ENCODE data around the gene BMPR1A. TPM values are rescaled to one million over a fixed set of nuclear protein-coding genes. Genes with fewer than 3 reads are reported as not detected.

Gene BMPR1A
- total RNA-seq, 5 donors from 2014 or later (not counting 1 experiment from before 2014, with no cell fraction given), result 7.8 to 15.0 (median 11.4) TPM

DNA sequence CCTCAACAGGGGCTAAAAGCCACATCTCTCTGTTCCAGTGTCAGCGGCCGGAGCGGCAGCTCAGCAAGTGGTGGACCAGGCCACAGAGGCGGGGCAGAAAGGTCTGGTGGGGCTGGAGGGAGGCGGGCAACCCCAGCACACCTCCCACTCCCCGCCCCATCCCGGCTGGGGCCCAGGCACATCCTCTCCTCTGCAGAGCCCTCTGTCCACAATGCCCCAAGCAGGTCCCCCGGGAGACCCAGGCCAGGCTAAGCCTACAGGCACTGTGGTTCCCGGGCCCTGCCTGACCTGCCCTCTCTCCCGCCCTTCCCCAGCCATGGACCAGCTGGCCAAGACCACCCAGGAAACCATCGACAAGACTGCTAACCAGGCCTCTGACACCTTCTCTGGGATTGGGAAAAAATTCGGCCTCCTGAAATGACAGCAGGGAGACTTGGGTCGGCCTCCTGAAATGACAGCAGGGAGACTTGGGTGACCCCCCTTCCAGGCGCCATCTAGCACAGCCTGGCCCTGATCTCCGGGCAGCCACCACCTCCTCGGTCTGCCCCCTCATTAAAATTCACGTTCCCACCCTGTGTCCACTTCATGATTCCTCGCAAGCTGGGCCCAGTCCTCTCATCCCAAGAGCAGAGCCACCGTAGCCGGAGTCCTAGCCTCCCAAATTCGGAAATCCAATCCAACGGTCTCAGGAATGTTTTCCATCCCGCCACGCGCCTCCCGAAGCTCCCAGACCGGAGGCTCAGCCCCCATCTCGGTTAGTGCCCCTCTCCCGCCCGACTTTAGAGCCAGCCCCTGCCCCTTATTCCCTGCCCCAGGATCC lies 214.0 kb downstream of the BMPR1A start:
- ChIA-PET CTCF (interaction anchor here (1.0 to 2.8 kb wide), 2 partner anchors 30 to 31 kb away, joined by 3 to 8 read pairs; no protein-coding TSS in a partner anchor), POLR2A (interaction anchor here (0.5 to 0.6 kb wide), 2 partner anchors 11 to 113 kb away, joined by 4 to 7 read pairs; no protein-coding TSS in a partner anchor)
- peak overlapping the region; percentile 61 to 72 for H3K4me3 ChIP-seq (ENCODE audit: control insufficient read depth in 1 of 2, extremely low read depth in 1 of 2, low read length in 1 of 2)
- peaks cover 4 to 24% of the 10 kb centered on the region in 2 experiments for H3K27me3 ChIP-seq (replicated peaks in 1 of 2; ENCODE audit: control insufficient read depth in 2 of 2, extremely low read depth in 1 of 2, insufficient read depth in 2 of 2, low read length in 1 of 2)
- 57% methylated on average over 26 of the region's 30 CpGs for WGBS (ENCODE audit: insufficient coverage)
- DNase-seq (peak in 1 of 35 experiments; percentile 15), ATAC-seq (replicated peaks in 1 of 4) (no peak)
- Mint-ChIP-seq H3K9me3 (no peaks in the 10 kb centered on the region), H3K27ac (peak overlapping the region; percentile 78 to 85), H3K36me3 (no peaks in the 10 kb centered on the region), H3K4me3 (peak overlapping the region; percentile 77 to 86 (median 80)), H3K27me3 (no peaks in the 10 kb centered on the region), H3K4me1 (peaks cover 41 to 56% (median 49%) of the 10 kb centered on the region in 3 donors)
- no peaks in the 10 kb centered on the region for H3K36me3 ChIP-seq (ENCODE audit: control insufficient read depth in 2 of 2, extremely low read depth in 1 of 2, insufficient read depth in 1 of 2, low read length in 1 of 2)
- peak overlapping the region; percentile 93 for H3K27ac ChIP-seq (ENCODE audit: low read length)
- H3K4me1 ChIP-seq (ENCODE audit: control insufficient read depth in 1 of 2, extremely low read depth in 1 of 2, insufficient read depth in 2 of 2, low read length in 2 of 2), result peaks cover 7 to 67% of the 10 kb centered on the region in 2 experiments
- H3K9me3 ChIP-seq, result no peaks in the 10 kb centered on the region

DNA sequence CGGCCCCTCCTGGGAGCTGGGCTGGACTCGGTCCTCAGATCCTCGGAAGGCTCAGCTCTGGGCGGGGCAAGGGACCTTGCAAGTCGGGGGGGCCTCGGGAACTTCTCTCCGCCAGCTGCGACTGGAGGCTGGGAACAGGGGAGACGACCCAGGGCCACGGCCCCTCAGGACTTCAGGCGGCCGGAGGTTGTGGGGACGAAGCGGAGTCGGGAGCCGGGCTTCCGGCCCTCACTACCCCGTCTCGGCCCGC lies 214.5 kb downstream of the BMPR1A start:
- ATAC-seq (replicated peaks in 1 of 4) (no peak), DNase-seq (no peak)
- WGBS (ENCODE audit: insufficient coverage), result 0% methylated on average over 17 of the region's 20 CpGs
- Histone ChIP-seq H3K9me3 (no peaks in the 10 kb centered on the region), H3K4me3 (ENCODE audit: control insufficient read depth in 1 of 2, extremely low read depth in 1 of 2, low read length in 1 of 2) (peak overlapping the region; percentile 61 to 72), H3K27ac (ENCODE audit: low read length) (peak overlapping the region; percentile 93), H3K36me3 (ENCODE audit: control insufficient read depth in 2 of 2, extremely low read depth in 1 of 2, insufficient read depth in 1 of 2, low read length in 1 of 2) (no peaks in the 10 kb centered on the region), H3K4me1 (ENCODE audit: control insufficient read depth in 1 of 2, extremely low read depth in 1 of 2, insufficient read depth in 2 of 2, low read length in 2 of 2) (peaks cover 7 to 62% of the 10 kb centered on the region in 2 experiments), H3K27me3 (replicated peaks in 1 of 2; ENCODE audit: control insufficient read depth in 2 of 2, extremely low read depth in 1 of 2, insufficient read depth in 2 of 2, low read length in 1 of 2) (peaks cover 4 to 24% of the 10 kb centered on the region in 2 experiments)
- no peaks in the 10 kb centered on the region for H3K9me3 Mint-ChIP-seq
- peak overlapping the region; percentile 78 to 85 for H3K27ac Mint-ChIP-seq
- CTCF ChIA-PET, result interaction anchor here in 1 of 2 donors (1.0 kb wide), 1 partner anchor 31 kb away, joined by 3 read pairs; no protein-coding TSS in a partner anchor
- H3K27me3 Mint-ChIP-seq, result no peaks in the 10 kb centered on the region
- H3K4me3 Mint-ChIP-seq, result peak overlapping the region; percentile 77 to 86 (median 80)
- H3K36me3 Mint-ChIP-seq, result no peaks in the 10 kb centered on the region
- POLR2A ChIA-PET, result interaction anchor here in 1 of 2 donors (0.6 kb wide), 1 partner anchor 112 kb away, joined by 7 read pairs; no protein-coding TSS in a partner anchor
- H3K4me1 Mint-ChIP-seq, result peaks cover 35 to 51% (median 45%) of the 10 kb centered on the region in 3 donors

DNA sequence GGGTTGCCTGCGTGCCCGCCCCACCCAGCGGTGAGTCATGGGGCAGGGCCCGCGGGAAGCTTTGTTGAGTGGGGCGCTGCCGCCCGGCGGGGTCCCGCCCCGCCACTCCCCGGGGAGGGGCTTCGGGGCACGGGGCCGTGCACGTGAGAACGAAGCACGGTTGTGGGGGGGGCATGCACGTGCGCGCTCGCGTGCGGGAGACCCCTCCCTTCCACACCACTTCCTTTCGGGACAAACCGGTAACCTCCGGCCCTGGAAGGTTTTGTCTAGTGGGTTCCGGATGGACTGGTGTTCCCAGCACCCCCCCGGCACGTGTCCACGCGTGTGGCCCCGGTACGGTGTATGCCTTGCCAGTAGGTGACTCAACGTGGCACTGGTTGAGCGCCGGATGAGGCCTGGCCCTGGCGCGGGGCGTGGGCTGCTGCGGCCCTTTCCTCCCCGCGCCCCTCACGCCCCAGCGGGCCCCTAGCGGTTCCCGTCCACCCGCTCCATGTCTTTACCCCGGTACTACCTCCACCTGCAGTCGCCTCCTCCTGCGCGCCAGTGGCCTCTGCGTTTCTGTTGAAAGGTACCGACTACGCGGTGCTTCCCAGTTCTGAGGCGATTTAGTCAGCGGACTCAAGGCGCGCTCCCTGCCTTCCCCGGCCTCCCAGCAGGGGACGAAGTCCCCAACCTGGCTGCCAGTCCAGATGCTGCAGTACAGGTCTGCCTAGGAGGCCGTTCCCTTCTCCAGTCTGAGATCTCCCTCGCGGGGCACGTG lies 215.0 kb downstream of the BMPR1A start:
- Mint-ChIP-seq H3K9me3 (no peaks in the 10 kb centered on the region), H3K36me3 (no peaks in the 10 kb centered on the region), H3K4me3 (peak overlapping the region; percentile 77 to 86 (median 83)), H3K27ac (peak overlapping the region; percentile 88 to 92), H3K4me1 (peaks cover 30 to 46% (median 40%) of the 10 kb centered on the region in 3 donors), H3K27me3 (no peaks in the 10 kb centered on the region)
- no peaks in the 10 kb centered on the region for H3K9me3 ChIP-seq
- H3K4me3 ChIP-seq (ENCODE audit: control insufficient read depth in 1 of 2, extremely low read depth in 1 of 2, low read length in 1 of 2), result peak overlapping the region; percentile 61 to 72
- DNase-seq (peak; percentile 78 to 93 (median 87)), ATAC-seq (replicated peaks in 1 of 4) (peak; percentile 88 to 90 (median 90))
- H3K4me1 ChIP-seq (ENCODE audit: control insufficient read depth in 1 of 2, extremely low read depth in 1 of 2, insufficient read depth in 2 of 2, low read length in 2 of 2), result peaks cover 6 to 57% of the 10 kb centered on the region in 2 experiments
- H3K36me3 ChIP-seq (ENCODE audit: control insufficient read depth in 2 of 2, extremely low read depth in 1 of 2, insufficient read depth in 1 of 2, low read length in 1 of 2), result no peaks in the 10 kb centered on the region
- POLR2A ChIA-PET, result no interaction called here
- 11% methylated on average over 45 of the region's 66 CpGs for WGBS (ENCODE audit: insufficient coverage)
- CTCF ChIA-PET, result interaction anchor here in 1 of 2 donors (1.0 kb wide), 1 partner anchor 32 kb away, joined by 3 read pairs; no protein-coding TSS in a partner anchor
- peak overlapping the region; percentile 93 for H3K27ac ChIP-seq (ENCODE audit: low read length)
- peaks cover 4 to 24% of the 10 kb centered on the region in 2 experiments for H3K27me3 ChIP-seq (replicated peaks in 1 of 2; ENCODE audit: control insufficient read depth in 2 of 2, extremely low read depth in 1 of 2, insufficient read depth in 2 of 2, low read length in 1 of 2)

DNA sequence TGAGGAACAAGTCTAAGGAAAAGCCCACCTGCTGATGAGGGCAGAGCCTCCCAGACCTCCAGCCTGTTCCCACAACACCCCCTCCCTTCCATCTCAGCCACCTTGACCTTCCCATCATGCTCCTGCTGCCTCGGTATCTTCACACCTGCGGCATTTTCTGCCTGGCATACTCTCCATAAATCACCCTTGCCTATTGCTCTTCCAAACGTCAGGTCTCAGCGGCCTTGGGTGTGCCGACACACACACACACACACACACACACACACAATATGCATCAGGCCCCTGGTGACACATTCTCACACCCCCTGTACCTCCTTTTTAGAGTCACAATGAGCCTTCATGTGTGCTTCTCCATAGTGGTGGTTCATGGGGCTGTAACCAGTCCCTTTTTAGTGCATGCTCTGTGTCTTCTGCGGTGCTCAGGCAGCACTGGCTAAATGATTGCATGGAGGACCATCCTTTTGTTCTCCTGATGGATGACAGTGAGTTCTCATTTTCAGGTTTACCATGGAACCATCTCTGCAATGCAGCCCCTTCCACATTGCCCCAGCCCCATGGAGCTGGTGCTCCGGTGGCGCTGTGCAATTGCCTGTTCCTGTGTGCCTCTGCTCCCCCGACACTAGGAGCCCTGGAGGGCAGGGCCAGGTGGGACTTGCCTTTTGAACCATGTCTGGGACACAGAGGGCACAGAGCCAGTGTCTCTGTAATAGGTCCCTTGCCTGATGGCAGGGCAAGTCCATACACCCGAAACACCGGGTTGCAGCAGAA lies 216.4 kb downstream of the BMPR1A start:
- Mint-ChIP-seq H3K27ac (peak overlapping the region; percentile 74 to 76), H3K36me3 (no peaks in the 10 kb centered on the region)

DNA sequence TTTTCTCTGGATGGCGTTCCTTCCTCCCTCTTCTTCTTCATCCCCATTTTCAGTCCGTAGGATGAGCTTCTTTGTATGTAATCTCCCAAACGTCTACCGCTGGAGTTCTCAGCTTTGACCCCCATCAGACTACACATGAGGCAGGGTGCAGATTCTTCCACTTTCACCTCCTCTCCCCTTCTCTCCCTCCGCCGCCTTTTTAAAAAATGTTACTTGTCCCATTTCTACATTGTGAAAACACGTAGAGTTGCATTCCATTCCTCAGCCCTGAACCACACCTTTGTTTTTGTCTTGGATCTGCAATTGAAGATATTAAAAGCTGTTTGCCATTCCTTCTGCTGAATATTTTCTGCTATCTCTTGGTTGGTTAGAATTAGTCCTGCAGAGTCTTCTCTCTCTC lies 218.1 kb downstream of the BMPR1A start:
- Mint-ChIP-seq H3K9me3 (no peaks in the 10 kb centered on the region), H3K27ac (peak overlapping the region in 1 of 2 donors; percentile 36), H3K27me3 (no peaks in the 10 kb centered on the region), H3K4me1 (peaks cover 21 to 23% (median 22%) of the 10 kb centered on the region in 3 donors), H3K36me3 (no peaks in the 10 kb centered on the region), H3K4me3 (no peak overlapping the region)
- Histone ChIP-seq H3K9me3 (no peaks in the 10 kb centered on the region), H3K4me1 (ENCODE audit: control insufficient read depth in 1 of 2, extremely low read depth in 1 of 2, insufficient read depth in 2 of 2, low read length in 2 of 2) (peaks cover 5 to 26% of the 10 kb centered on the region in 2 experiments), H3K4me3 (ENCODE audit: control insufficient read depth in 1 of 2, extremely low read depth in 1 of 2, low read length in 1 of 2) (no peak overlapping the region), H3K27ac (ENCODE audit: low read length) (no peak overlapping the region), H3K36me3 (ENCODE audit: control insufficient read depth in 2 of 2, extremely low read depth in 1 of 2, insufficient read depth in 1 of 2, low read length in 1 of 2) (no peaks in the 10 kb centered on the region), H3K27me3 (replicated peaks in 1 of 2; ENCODE audit: control insufficient read depth in 2 of 2, extremely low read depth in 1 of 2, insufficient read depth in 2 of 2, low read length in 1 of 2) (peaks cover 0 to 16% of the 10 kb centered on the region in 2 experiments)
- 100% methylated on average over 1 of the region's 7 CpGs for WGBS (ENCODE audit: insufficient coverage)
- DNase-seq (no peak), ATAC-seq (replicated peaks in 1 of 4) (no peak)
- ChIA-PET CTCF (no interaction called here), POLR2A (no interaction called here)

More for the DNA sequence above, 216.4 kb downstream of the BMPR1A start:
- H3K4me3 ChIP-seq (ENCODE audit: control insufficient read depth in 1 of 2, extremely low read depth in 1 of 2, low read length in 1 of 2), result no peak overlapping the region
- H3K36me3 ChIP-seq (ENCODE audit: control insufficient read depth in 2 of 2, extremely low read depth in 1 of 2, insufficient read depth in 1 of 2, low read length in 1 of 2), result no peaks in the 10 kb centered on the region
- no peaks in the 10 kb centered on the region for H3K9me3 ChIP-seq
- H3K27me3 ChIP-seq (replicated peaks in 1 of 2; ENCODE audit: control insufficient read depth in 2 of 2, extremely low read depth in 1 of 2, insufficient read depth in 2 of 2, low read length in 1 of 2), result peaks cover 4 to 24% of the 10 kb centered on the region in 2 experiments
- POLR2A ChIA-PET, result no interaction called here
- H3K27me3 Mint-ChIP-seq, result no peaks in the 10 kb centered on the region
- H3K4me1 Mint-ChIP-seq, result peaks cover 21 to 35% (median 33%) of the 10 kb centered on the region in 3 donors
- H3K4me1 ChIP-seq (ENCODE audit: control insufficient read depth in 1 of 2, extremely low read depth in 1 of 2, insufficient read depth in 2 of 2, low read length in 2 of 2), result peaks cover 5 to 43% of the 10 kb centered on the region in 2 experiments
- ATAC-seq (replicated peaks in 1 of 4) (no peak), DNase-seq (peak in 1 of 35 experiments; percentile 21)
- H3K27ac ChIP-seq (ENCODE audit: low read length), result no peak overlapping the region
- 95% methylated on average over 10 of the region's 11 CpGs for WGBS (ENCODE audit: insufficient coverage)
- H3K9me3 Mint-ChIP-seq, result no peaks in the 10 kb centered on the region
- CTCF ChIA-PET, result no interaction called here
- H3K4me3 Mint-ChIP-seq, result peak overlapping the region in 2 of 3 donors; percentile 41 to 59

All from T-cell (primary cell).